HepG2 (cell line): ENCODE measurements around the gene MSMB. TPM values are rescaled to one million over a fixed set of nuclear protein-coding genes. Genes with fewer than 3 reads are reported as not detected.

Source experiments
- ASH2L ChIP-seq: fragments of 300-600, 200-600 bp; sonication (generic); IDR thresholded peaks from 2 replicates; pipeline ENCODE4 v1.7.0; 2017; ENCODE audit warnings: low read depth, mild to moderate bottlenecking, moderate library complexity, mixed read lengths, low read length; ENCODE audit not compliant: insufficient read length
- FOXK1 ChIP-seq: sonication (generic); formaldehyde crosslinking; IDR thresholded peaks from 2 replicates; pipeline ENCODE4 v1.4.0; 2020; ENCODE audit warnings: low read depth, missing genetic modification reagents, borderline replicate concordance
- KDM2A ChIP-seq: sonication (generic); formaldehyde crosslinking; IDR thresholded peaks from 2 replicates; pipeline ENCODE4 v1.4.0; 2020; ENCODE audit warnings: low read depth, missing genetic modification reagents, borderline replicate concordance
- NFE2L2 ChIP-seq: fragments of 150-350 bp; IDR thresholded peaks from 2 replicates; pipeline ENCODE4 v1.6.1; 2014; ENCODE audit warnings: low read length
- ZNF121 ChIP-seq: sonication (generic); formaldehyde crosslinking; IDR thresholded peaks from 2 replicates; pipeline ENCODE4 v1.5.0; 2020; ENCODE audit warnings: mild to moderate bottlenecking, missing genetic modification reagents
- ZNF17 ChIP-seq: sonication (generic); formaldehyde crosslinking; IDR thresholded peaks from 2 replicates; pipeline ENCODE4 v1.5.0; 2020; ENCODE audit warnings: mild to moderate bottlenecking, missing genetic modification reagents
- polyA plus RNA-seq, 8 experiments: library from polyadenylated mRNA; depleted of rRNA in 3 of 8; stranded (reverse) in 7 of 8; unstranded in 1 of 8; fragments of >200 nt; fragmentation: Illumina TruSeq in 4 of 8; extraction: Trizol in 4 of 8; gene quantifications; 2 replicates each; pipeline versions ENCODE4 v1.2.1 to v1.2.3, GENCODE V29; 2011 to 2016; ENCODE audit warnings: low read depth in 4 of 8, missing spikeins in 1 of 8, mixed read lengths in 1 of 8; ENCODE audit not compliant: insufficient read depth in 1 of 8
- total RNA-seq, 5 experiments: library from RNA; depleted of rRNA; stranded (reverse); fragments of >200 nt; fragmentation: Illumina TruSeq; extraction: Trizol; gene quantifications; 2 replicates each; pipeline ENCODE4 v1.2.3, GENCODE V29; 2016; ENCODE audit warnings: low read depth in 1 of 5
- TF ChIP-seq, protein P1 (sequence below): sonication (generic); formaldehyde crosslinking; IDR thresholded peaks from 2 replicates; pipeline ENCODE4 v1.8.1; 2023; ENCODE audit warnings: mild to moderate bottlenecking, missing genetic modification reagents
- TF ChIP-seq, protein P2 (sequence below): fragments of 450-650 bp; IDR thresholded peaks from 2 replicates; pipeline ENCODE4 v1.6.1; 2017; ENCODE audit warnings: mild to moderate bottlenecking
- TF ChIP-seq, protein P3 (sequence below): sonication (generic); formaldehyde crosslinking; IDR thresholded peaks from 2 replicates; pipeline ENCODE4 v1.5.0; 2020; ENCODE audit warnings: missing genetic modification reagents, mild to moderate bottlenecking, borderline replicate concordance
- TF ChIP-seq, protein P4 (sequence below), 2 experiments: fragments of 450-650 bp in 1 of 2; sonication (generic) in 1 of 2; formaldehyde crosslinking in 1 of 2; IDR thresholded peaks; 2 replicates each; pipeline versions ENCODE4 v1.6.1 to v1.8.0; 2016 to 2022; ENCODE audit warnings: antibody characterized with exemption in 1 of 2, mild to moderate bottlenecking in 1 of 2, missing genetic modification reagents in 1 of 2

MSMB gene
- total and polyA plus RNA-seq, 2 of the 13 experiments (the other 11 are each of a cell fraction or from before 2014, with no cell fraction given) = 0.84 TPM; not detected in 1

DNA sequence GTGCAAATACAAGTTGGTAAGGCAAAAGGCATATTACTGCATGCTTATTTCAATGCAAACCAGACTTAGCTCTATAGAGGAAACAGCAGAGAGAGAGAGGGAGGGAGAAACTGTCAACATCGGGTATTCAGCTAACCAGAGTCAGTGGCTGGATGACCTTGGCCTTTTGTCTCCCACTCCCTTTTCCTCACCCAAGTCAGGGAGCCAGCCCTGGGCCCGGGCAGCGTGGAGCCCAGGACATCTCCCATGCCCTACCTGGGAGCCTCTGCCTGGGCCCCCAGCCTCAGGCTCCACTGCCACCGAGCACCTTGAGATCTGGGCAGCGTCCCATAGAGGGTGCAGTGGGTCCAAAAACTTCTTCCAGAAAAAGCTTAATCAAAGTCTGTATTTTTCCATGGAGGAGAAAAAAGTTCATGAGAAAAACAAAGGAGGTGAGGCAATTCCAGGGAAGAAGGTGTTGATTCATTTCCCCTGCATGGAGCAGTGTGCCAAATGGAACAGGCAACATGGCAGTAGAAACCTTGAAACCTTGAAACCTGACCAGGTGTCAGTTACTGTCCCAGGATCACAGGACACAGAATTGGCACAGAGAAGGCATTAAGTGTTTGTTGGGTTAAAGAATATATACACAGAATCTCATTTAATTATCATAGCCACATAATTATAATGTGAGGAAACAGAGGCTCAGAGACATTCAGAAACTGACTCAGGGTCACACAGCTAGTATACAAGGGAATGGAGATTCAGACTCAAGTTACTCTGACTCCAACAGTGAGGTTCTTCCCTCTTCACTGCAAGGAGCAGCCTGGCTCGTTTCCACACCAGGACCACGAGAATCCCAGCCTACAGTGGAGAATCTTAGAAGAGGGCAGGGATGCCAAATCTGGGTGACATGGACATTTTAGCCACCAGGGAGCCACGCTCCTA is 9.9 kb downstream of the MSMB start (continued):
- TF ChIP-seq, protein P1, sequence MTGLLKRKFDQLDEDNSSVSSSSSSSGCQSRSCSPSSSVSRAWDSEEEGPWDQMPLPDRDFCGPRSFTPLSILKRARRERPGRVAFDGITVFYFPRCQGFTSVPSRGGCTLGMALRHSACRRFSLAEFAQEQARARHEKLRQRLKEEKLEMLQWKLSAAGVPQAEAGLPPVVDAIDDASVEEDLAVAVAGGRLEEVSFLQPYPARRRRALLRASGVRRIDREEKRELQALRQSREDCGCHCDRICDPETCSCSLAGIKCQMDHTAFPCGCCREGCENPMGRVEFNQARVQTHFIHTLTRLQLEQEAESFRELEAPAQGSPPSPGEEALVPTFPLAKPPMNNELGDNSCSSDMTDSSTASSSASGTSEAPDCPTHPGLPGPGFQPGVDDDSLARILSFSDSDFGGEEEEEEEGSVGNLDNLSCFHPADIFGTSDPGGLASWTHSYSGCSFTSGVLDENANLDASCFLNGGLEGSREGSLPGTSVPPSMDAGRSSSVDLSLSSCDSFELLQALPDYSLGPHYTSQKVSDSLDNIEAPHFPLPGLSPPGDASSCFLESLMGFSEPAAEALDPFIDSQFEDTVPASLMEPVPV (CRISPR knock-in tag) = peak; percentile 70; the same call in 1 of the 2 replicates
- no peak for TF ChIP-seq ZNF17 (CRISPR knock-in tag)
- TF ChIP-seq, protein P2, sequence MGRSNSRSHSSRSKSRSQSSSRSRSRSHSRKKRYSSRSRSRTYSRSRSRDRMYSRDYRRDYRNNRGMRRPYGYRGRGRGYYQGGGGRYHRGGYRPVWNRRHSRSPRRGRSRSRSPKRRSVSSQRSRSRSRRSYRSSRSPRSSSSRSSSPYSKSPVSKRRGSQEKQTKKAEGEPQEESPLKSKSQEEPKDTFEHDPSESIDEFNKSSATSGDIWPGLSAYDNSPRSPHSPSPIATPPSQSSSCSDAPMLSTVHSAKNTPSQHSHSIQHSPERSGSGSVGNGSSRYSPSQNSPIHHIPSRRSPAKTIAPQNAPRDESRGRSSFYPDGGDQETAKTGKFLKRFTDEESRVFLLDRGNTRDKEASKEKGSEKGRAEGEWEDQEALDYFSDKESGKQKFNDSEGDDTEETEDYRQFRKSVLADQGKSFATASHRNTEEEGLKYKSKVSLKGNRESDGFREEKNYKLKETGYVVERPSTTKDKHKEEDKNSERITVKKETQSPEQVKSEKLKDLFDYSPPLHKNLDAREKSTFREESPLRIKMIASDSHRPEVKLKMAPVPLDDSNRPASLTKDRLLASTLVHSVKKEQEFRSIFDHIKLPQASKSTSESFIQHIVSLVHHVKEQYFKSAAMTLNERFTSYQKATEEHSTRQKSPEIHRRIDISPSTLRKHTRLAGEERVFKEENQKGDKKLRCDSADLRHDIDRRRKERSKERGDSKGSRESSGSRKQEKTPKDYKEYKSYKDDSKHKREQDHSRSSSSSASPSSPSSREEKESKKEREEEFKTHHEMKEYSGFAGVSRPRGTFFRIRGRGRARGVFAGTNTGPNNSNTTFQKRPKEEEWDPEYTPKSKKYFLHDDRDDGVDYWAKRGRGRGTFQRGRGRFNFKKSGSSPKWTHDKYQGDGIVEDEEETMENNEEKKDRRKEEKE = no peak
- peak; percentile 64 for TF ChIP-seq ZNF121 (CRISPR knock-in tag)
- TF ChIP-seq, protein P3, sequence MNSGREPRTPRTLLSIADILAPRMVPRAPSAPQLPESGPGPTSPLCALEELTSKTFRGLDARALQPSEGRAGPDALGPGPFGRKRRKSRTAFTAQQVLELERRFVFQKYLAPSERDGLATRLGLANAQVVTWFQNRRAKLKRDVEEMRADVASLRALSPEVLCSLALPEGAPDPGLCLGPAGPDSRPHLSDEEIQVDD (CRISPR knock-in tag) = no peak
- TF ChIP-seq FOXK1 (CRISPR knock-in tag) = peak; percentile 60
- TF ChIP-seq, protein P4, sequence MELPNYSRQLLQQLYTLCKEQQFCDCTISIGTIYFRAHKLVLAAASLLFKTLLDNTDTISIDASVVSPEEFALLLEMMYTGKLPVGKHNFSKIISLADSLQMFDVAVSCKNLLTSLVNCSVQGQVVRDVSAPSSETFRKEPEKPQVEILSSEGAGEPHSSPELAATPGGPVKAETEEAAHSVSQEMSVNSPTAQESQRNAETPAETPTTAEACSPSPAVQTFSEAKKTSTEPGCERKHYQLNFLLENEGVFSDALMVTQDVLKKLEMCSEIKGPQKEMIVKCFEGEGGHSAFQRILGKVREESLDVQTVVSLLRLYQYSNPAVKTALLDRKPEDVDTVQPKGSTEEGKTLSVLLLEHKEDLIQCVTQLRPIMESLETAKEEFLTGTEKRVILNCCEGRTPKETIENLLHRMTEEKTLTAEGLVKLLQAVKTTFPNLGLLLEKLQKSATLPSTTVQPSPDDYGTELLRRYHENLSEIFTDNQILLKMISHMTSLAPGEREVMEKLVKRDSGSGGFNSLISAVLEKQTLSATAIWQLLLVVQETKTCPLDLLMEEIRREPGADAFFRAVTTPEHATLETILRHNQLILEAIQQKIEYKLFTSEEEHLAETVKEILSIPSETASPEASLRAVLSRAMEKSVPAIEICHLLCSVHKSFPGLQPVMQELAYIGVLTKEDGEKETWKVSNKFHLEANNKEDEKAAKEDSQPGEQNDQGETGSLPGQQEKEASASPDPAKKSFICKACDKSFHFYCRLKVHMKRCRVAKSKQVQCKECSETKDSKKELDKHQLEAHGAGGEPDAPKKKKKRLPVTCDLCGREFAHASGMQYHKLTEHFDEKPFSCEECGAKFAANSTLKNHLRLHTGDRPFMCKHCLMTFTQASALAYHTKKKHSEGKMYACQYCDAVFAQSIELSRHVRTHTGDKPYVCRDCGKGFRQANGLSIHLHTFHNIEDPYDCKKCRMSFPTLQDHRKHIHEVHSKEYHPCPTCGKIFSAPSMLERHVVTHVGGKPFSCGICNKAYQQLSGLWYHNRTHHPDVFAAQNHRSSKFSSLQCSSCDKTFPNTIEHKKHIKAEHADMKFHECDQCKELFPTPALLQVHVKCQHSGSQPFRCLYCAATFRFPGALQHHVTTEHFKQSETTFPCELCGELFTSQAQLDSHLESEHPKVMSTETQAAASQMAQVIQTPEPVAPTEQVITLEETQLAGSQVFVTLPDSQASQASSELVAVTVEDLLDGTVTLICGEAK (IDR thresholded peaks at IDR 0.05) = no peak
- TF ChIP-seq, protein P4 (CRISPR knock-in tag; IDR thresholded peaks at IDR 0.05) = peak; percentile 72; the same call in 1 of the 2 replicates
- no peak for TF ChIP-seq KDM2A (CRISPR knock-in tag)
- TF ChIP-seq NFE2L2 = no peak
- TF ChIP-seq ASH2L = peak; percentile 76
